Nephron (organoid): ENCODE data around the gene ST3GAL4.

ENCODE experiments used
- H3K27ac Mint-ChIP-seq, 3 experiments: 2 replicates each; pipeline ENCODE4 v1.8.0; 2020; ENCODE audit warnings: mixed read lengths in 3 of 3, mild to moderate bottlenecking in 2 of 3, moderate library complexity in 1 of 3
- H3K27me3 Mint-ChIP-seq: 2 replicates; pipeline ENCODE4 v1.8.0; 2021; ENCODE audit warnings: low read depth, mild to moderate bottlenecking, moderate library complexity, mixed read lengths
- H3K36me3 Mint-ChIP-seq: 2 replicates; pipeline ENCODE4 v1.8.0; 2020; ENCODE audit warnings: low read depth, mixed read lengths
- H3K4me1 Mint-ChIP-seq: 2 replicates; pipeline ENCODE4 v1.8.0; 2020; ENCODE audit warnings: mixed read lengths
- H3K4me3 Mint-ChIP-seq, 3 experiments: 2 replicates each; pipeline ENCODE4 v1.8.0; 2020; ENCODE audit warnings: mild to moderate bottlenecking in 3 of 3, mixed read lengths in 3 of 3, moderate library complexity in 2 of 3
- H3K9me3 Mint-ChIP-seq: 2 replicates; pipeline ENCODE4 v1.8.0; 2020; ENCODE audit warnings: mixed read lengths
- CTCF ChIP-seq, 3 experiments: fragments of 200-600 bp; sonication (generic); IDR thresholded peaks; one replicate each; pipeline ENCODE4 v1.5.0; 2021; ENCODE audit warnings: antibody characterized with exemption in 3 of 3; ENCODE audit not compliant: unreplicated experiment in 3 of 3

Gene ST3GAL4

GRCh38 chr11:126332221-126332711, 23.2 kb upstream of the ST3GAL4 start:
- peaks cover 4% of the 10 kb centered on the region for H3K27me3 Mint-ChIP-seq
- H3K4me1 Mint-ChIP-seq: peaks cover 36% of the 10 kb centered on the region
- no peak for TF ChIP-seq CTCF (IDR thresholded peaks at IDR 0.05; ENCODE audit: unreplicated experiment in 3 of 3)
- no peak overlapping the region for H3K4me3 Mint-ChIP-seq
- no peaks in the 10 kb centered on the region for H3K9me3 Mint-ChIP-seq
- peaks cover 17% of the 10 kb centered on the region for H3K36me3 Mint-ChIP-seq
- peak overlapping the region in 1 of 3 experiments; percentile 33 for H3K27ac Mint-ChIP-seq

DNA sequence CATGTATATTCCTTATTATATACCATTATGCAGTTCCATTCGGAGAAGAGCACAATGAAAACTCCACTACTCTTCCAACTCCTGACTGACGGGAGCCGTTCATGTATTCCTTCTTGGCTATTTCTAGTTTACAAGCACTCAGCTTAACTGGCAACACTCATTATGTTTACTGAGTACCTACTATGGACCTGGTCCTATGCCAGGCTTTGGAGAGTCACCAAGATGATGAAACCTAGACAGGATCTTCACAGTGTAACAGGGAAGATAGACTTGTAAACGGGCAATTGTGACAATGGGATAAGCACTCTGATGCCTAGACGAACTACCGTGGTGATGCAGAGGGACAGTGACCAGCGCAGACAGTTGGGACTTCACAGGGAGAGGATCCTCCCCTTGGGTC, 22.3 kb upstream of the ST3GAL4 start:
- TF ChIP-seq CTCF (IDR thresholded peaks at IDR 0.05; ENCODE audit: unreplicated experiment in 3 of 3): no peak
- no peak overlapping the region for H3K27ac Mint-ChIP-seq
- no peaks in the 10 kb centered on the region for H3K9me3 Mint-ChIP-seq

GRCh38 chr11:126334659-126335462, 20.6 kb upstream of the ST3GAL4 start:
- TF ChIP-seq CTCF (IDR thresholded peaks at IDR 0.05; ENCODE audit: unreplicated experiment in 3 of 3): no peak
- Mint-ChIP-seq H3K9me3 (no peaks in the 10 kb centered on the region), H3K27me3 (peaks cover 7% of the 10 kb centered on the region), H3K4me1 (peaks cover 52% of the 10 kb centered on the region), H3K4me3 (no peak overlapping the region), H3K27ac (peak overlapping the region in 2 of 3 experiments; percentile 5 to 71), H3K36me3 (peaks cover 17% of the 10 kb centered on the region)

More for the DNA sequence above, 22.3 kb upstream of the ST3GAL4 start:
- Mint-ChIP-seq H3K36me3 (peaks cover 17% of the 10 kb centered on the region), H3K4me1 (peaks cover 38% of the 10 kb centered on the region), H3K27me3 (peaks cover 4% of the 10 kb centered on the region), H3K4me3 (no peak overlapping the region)

DNA sequence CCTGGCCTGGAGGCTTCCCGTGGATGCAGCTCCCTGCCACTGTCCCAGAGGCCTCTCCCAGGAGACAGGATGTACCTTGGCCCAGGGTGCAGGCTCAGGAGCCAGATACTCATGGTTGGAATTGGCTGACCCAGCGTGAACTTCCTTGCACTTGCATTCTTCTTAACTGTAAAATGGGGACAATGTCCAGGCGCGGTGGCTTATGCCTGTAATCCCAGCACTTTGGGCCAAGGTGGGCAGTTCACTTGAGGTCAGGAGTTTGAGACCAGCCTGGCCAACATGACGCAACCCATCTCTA, 20.1 kb upstream of the ST3GAL4 start:
- Mint-ChIP-seq H3K9me3 (no peaks in the 10 kb centered on the region), H3K27me3 (peaks cover 7% of the 10 kb centered on the region)

GRCh38 chr11:126336138-126336541, 19.3 kb upstream of the ST3GAL4 start:
- H3K27me3 Mint-ChIP-seq: peaks cover 8% of the 10 kb centered on the region

More for the DNA sequence above, 20.1 kb upstream of the ST3GAL4 start:
- peaks cover 55% of the 10 kb centered on the region for H3K4me1 Mint-ChIP-seq
- peaks cover 17% of the 10 kb centered on the region for H3K36me3 Mint-ChIP-seq
- no peak overlapping the region for H3K4me3 Mint-ChIP-seq
- no peak for TF ChIP-seq CTCF (IDR thresholded peaks at IDR 0.05; ENCODE audit: unreplicated experiment in 3 of 3)
- H3K27ac Mint-ChIP-seq: no peak overlapping the region

More at GRCh38 chr11:126336138-126336541, 19.3 kb upstream of the ST3GAL4 start:
- H3K4me3 Mint-ChIP-seq: no peak overlapping the region
- H3K36me3 Mint-ChIP-seq: peaks cover 18% of the 10 kb centered on the region
- H3K4me1 Mint-ChIP-seq: peaks cover 62% of the 10 kb centered on the region
- H3K9me3 Mint-ChIP-seq: no peaks in the 10 kb centered on the region
- TF ChIP-seq CTCF (IDR thresholded peaks at IDR 0.05; ENCODE audit: unreplicated experiment in 3 of 3): no peak
- H3K27ac Mint-ChIP-seq: peak overlapping the region; percentile 4 to 47 (median 26)
